Stimulated activated CD8-positive, alpha-beta memory T cell treated with anti-CD3 and anti-CD28 coated beads, Interleukin-2, amount 100 ng/mL, for 1 hour (primary cell): ENCODE measurements around the gene PCARE.

Experiments
- DNase-seq, 2 donors: peaks; one replicate each; pipeline ENCODE4 v3.0.0-alpha.2; 2020; ENCODE audit warnings: low read depth in 2 of 2

PCARE gene

DNA sequence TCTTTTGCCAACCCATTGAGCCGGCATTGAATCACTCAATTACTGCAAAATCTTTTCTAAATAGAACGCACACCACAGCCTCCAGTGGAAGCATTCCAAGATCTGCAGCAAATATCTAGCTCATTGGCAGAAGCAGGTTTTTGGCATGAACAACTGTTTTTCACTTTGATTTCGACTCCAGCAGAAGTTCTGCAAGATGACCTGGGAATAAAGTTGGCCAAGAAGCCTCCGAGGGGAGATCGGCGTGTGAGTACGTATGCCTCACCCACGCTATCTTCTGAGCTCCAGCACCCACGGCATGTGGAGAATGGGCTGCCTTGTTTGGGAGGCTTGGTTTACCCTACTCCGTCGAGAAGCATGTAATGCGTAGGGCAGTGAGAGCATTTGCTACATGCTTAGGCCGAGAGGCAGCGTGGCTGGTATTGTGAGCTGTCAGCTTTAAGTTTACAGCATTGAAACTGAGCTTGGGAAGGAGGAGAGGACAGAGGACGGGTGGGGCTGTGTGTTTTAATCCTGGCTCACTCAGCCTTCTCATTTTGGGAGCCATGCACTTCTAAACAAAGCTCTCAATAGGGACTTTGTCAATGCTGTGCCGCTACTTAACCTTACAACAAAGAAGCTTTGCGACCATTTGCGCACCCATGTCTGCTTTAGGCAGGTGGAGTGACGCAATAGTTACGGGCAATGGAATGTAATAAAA lies 10.5 kb downstream of the PCARE start:
- no peak for DNase-seq

DNA sequence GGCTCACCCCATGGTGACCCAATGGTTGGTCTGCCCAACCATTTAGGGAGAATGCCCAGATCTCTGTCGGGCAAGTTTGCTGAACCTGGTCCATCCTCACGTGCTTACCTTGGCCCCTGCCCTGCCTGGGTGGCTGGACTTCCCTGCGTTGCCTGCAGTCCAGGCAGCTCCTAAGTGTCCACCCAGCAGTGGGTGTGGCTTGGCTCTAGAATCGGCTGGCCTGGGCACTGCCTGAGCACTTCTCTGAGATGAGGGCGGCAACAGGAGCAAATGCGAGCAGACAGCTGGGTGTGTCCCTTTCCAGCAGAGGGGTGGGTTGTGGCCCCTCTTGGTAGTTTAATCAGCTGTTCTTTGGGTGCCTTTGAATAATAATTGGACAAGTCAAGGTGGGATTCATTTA lies 11.3 kb downstream of the PCARE start:
- no peak for DNase-seq

DNA sequence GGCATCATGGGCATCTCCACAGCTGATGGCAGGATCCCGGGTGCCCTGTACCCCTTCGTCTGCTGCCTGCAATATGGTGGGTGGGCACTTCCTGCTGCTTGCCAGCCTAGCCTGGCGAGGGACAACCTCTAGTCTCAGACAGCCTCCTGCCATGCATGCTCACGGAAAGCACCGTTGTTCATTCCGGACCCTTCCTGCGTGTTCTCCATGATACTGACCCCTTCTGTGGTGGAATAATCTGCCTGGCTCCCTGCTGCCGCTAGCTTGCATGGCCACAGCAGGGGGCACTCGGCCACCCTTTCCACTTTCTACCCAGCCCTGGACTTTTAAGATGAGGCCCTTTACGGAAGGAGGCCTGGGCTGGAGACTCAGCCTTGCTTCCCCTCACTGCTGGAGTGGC lies 12.0 kb downstream of the PCARE start:
- no peak for DNase-seq

DNA sequence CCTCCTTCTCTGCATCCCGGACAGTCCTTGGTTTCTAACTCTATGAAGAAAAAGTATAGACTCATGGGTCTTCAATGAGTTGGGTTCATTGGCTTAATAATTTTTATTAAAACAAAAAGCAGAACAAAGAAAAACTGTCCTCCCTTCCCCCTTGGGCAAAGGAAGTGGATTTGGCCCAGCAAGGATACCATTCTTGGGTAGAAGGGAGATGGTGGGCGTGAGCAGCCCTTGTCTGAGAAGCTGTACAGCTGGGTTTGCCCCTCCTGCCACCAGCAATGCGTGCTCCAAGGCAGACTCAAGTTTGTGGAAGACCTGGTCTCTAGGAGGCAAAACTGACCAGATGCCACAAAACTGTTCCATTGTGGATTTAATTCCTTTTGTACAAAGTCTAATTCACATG lies 12.7 kb downstream of the PCARE start:
- no peak for DNase-seq

DNA sequence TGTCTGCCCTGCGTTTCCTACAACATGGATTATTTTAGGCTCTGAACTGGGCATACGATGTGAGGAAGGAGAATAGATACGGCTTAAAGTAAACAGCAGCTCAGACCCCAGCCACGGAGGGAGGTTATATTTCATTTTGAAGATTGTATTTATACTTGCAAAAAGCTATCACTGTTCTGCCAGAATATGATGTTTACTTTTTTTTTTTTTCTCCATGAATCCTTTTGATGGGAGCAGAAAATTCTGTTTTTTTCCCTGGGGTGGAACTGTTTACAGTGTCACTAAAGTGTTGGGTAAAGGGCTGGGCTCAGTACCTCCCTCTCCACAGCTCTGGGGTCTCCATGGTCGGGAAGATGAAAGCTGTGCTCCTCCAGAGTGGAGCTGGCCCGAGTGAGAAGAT lies 13.1 kb downstream of the PCARE start:
- DNase-seq, result no peak

DNA sequence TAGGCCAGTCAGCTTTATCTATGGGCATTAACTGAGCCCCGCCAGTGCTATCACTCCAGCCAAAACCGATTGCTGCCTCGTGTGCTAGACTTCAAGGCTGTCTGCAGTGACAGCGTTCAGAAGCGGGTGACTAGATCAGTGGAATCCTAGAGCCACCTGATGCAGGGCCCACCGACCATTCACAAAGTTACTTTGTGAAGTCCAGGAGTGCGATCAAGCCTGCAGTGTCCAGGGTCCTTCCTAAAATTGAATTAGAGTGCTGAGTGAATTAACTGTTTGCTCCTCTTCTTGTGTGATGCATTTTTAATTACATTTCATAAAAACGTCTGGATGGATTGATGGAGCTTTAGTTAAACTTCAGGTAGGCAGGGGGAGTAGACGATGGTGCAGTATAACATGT lies 13.9 kb downstream of the PCARE start:
- no peak for DNase-seq

DNA sequence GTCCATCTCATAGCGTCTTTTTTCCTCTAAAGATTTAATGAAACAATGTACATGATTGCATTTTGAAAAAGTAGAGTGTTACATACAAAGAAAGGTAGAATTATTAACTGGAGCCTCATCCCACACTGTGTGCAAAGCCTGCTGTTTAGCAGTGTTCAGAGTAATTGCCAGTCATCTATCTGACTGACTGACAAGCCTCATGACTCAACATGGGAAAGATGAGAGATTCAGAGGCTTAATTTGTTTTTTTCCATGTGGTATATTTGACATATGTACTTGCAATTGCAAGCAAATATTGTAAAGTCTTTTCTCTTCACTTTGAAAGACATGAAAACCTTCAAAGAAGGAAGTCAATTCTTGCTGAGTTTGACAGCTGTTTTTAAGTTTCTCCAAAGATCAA lies 14.7 kb downstream of the PCARE start:
- no peak for DNase-seq

DNA sequence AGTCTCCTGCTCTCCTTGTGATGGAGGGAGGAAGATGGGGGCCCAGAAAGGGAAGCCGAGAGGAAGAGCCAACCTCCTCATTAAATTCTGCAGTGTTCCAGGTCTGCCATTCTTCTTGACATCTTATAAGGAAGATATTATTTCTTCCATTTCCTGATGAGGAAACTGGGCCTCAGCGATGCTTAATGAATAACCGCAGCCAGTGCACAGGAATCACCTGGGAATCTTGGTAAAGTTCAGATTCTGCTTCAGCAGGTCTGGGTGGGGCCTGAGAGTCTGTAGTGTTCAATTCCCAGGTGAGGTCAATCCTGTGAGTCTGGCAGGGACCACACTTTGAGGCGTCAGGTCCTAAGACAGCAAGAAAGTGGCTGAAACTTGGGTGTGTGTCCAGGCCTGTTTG lies 17.3 kb downstream of the PCARE start:
- DNase-seq, result no peak

DNA sequence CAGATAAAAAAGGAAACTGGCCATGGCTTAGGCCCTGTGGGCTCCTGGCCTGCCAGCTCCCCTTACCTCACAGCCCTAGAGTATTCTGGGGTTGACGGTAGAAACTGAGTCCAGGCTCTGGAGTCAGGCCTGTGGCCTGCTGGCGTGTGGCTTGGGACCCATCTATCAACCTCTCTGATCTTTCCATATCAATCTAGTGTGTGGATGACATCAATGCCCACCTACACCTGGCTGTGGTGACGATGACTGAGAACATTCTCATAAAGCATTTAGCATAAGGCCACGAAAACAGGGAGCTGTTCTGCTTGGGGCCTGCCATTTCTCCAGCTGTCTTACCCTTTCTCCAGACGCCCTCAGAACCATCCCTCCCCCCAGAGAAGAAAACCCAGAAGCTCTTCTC lies 17.9 kb downstream of the PCARE start:
- no peak for DNase-seq

DNA sequence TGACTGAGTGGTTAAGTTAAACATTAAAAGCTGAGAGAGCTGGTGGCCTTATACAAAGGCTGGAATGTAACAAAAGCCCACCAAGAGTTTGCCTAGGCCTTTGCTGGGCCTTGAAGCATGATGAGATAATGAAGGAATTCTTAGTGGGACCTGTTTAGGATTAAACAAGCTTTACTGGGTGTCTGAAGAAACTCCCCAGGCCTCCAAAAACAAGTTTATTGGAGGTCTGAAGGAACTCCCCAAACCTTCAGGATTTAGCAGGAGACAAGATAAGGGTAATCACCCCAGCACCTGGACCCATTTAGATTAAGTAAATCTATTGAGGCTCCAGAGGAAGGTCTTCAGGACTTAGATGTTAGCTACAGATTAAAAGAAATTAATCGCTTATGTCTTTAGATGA lies 18.7 kb downstream of the PCARE start:
- DNase-seq, result no peak

DNA sequence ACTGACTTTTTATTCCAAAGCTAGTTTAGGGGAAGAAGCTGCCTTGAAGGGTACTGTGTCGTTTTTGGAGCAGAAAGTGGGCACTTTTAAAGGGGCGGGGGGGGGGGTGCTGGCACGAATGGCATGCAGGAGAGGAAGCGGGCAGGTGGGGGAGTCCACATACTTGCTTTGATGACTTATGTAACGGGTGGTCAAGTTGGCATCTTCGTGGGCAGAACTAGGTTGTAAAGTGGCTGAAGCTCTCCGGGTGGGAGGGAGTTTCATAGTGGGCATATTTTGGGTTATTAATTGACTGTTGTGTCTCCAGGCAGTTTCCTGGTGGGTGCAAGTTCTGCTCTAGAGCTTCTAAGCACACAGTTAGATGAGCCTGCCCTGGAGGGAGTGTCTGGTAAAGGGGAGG lies 19.9 kb downstream of the PCARE start:
- DNase-seq, result no peak

DNA sequence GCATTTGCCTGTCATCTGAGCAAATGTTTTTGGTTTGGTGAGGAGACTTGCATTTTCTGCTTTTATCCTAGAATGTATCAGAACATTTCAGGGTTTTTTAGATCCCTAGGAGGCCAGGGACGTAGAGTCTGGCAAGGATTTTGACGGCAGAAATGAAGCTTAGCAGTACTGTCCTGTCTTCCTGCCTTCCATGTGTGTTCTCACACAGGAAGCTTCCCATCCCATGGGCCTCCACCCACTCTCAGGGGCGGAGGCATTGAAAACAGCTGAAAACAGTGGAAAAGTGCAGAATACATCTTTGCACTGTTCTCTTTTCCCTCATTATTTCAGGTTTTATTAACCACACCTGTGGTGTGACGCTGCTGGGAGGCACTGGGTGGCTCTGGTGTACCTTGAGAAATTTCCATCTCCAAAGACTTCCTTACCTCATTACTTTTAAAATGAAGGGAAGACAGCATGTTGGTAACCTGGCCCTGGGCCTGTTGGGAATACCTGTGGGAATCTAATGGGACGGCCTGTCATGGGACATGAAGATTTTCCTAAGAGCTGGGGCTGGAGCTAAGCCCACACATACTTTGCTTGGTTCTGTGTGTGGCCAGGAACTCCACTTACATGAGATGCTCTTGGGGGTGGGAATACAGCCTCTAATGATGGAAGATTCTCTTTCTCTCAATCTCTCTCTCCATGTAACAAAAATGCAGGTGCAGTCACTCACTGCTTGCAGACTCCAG lies 20.5 kb downstream of the PCARE start:
- DNase-seq, result no peak

DNA sequence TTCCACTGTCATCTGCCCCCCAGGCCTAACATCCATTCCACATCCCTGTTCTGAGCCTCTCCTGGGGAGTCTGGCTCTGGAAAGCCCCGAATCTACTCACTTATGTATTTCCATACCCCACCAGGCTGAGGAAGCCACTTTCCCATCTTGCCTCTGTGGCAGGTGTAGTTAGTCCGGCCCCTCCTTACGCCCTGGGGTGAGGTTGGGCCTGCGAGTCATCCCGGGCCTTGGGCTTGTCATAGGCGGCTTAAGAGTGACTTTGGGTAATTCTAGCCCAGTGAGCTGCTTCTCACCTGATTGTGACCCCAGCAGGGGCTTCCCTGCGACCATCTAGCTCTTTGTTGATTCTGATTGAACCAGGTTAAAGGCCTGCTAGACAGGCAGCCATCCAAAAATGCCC lies 21.1 kb downstream of the PCARE start:
- DNase-seq, result no peak

DNA sequence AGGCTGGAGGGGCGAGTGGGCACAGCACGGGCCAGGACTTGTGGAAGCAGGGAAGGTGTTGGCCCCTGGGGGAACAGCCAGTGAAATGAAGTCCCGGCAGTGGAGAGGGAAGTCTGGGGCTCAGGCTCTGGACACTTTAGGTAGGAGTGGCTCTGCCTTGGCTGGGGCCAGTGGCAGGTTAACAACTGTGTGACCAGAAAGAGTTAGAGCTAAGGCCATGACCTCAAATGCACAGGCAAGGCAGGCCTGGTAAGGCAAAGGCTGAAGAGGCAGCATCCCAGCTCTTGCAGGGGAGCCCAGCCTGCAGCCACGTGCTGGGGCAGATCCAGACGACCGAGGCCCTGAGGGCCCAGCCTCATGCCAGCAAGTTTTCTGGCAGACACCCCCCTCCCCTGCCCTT lies 21.5 kb downstream of the PCARE start:
- no peak for DNase-seq

DNA sequence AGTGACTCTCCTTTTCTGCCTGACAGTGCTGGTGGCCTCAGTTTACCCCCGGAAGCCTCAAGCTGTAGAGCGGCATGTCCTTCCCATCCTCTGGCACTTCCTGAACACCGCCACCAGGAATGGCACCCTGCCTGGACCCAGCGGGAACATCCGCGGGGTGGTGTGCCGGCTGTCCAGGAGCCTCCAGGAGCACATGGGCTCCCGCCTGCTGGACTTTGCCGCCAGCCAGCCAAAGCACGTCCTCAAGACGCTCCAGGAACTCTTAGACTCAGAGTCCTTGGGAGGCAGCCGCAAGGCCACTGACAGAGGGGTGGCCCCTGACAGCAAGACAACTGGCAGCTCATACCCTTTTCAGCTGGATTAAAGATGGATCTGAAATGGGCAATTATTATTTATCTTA lies 22.6 kb downstream of the PCARE start:
- DNase-seq, result no peak

DNA sequence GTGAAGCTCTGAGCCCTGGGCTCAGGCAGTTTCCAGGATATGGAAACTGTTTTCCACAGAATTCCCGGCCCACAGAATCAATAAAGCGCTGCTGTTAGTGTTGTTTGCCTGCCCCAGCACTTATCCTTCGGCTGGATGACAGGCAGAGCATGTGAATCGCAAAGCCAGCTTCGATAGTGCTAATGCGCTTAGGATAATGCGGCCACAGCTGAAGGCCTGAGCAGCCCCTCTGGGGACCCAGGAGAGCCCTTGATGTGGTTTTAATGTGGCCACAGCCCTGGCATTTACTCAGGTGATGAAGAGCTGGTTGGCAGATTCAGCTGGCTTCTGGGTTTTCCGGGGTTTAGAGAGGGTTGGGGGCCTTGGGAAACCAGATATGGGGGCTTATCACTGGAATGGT lies 23.7 kb downstream of the PCARE start:
- DNase-seq, result no peak

DNA sequence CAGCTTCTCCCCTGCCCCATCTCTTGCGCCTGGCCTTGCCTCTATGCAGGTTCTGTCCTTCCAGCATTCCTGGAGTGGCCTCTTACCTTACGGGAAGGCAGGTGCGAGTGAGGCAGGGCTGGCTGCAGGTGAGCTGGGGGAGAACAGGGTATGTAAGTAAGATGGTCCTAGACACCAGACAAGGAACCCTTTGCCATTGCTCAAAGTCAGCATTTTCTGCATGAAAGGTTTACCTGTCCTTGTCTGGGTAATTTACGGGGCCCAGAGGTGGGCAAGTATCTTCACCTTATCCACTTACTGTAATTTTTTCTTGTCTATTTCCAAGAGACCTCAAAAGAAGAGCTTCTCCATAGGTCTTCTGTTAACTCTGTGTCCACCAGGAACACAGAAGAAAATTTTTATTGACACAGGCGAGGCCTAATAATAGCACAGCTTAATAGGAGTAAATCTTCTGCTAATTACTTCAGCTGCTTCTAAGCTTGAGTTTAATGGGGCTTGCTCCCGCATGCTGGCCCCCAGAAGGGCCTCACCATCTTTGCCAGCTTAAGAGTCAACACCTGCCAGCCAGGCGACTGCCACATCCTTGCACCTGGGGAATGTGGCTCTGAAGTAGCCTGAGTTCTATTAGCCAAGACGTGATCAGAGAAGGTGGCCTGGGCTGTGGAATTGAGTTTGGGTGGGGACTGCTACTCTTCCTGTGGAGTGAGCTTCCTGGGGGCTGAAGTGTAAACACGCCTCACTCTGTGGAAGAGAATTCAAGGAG lies 27.1 kb downstream of the PCARE start:
- DNase-seq, result no peak

DNA sequence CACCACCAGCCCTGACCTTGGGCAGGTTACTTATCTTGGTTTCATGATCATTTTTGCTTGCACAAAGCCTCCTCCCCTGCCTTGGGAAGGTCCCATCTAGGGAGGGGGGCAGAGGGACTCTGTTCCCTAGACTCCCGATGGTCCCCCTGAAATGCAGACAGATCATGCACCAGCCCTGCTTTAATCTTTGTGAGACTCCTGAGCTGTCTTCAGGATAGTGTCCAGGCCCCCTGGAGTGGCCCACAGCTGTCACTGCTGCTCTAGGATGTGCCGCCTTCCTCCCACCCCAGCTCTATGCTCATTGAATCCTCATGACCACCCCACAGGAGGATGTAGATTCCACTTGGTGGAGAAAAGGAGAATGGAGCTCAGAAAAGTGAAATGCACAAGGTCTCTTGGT lies 28.0 kb downstream of the PCARE start:
- no peak for DNase-seq

DNA sequence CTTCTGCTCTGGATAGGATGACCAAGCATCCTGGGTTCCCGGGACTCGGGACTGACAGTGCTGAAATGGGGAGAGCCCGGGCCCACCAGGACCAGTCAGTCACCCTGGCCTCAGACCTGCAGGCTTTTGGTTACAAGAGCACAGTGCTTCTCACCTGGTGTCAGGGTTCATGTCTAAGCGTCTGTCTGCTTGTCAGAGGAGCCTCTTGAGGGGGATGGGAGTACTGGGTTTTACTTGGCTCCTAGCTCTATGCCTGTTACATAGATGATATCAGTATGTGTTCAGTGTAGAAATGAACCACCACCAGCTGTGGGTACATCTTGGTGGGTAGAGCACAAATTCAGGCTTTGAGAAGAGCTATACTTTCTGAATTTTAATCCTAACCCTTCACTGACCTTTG lies 29.9 kb downstream of the PCARE start:
- DNase-seq, result no peak

DNA sequence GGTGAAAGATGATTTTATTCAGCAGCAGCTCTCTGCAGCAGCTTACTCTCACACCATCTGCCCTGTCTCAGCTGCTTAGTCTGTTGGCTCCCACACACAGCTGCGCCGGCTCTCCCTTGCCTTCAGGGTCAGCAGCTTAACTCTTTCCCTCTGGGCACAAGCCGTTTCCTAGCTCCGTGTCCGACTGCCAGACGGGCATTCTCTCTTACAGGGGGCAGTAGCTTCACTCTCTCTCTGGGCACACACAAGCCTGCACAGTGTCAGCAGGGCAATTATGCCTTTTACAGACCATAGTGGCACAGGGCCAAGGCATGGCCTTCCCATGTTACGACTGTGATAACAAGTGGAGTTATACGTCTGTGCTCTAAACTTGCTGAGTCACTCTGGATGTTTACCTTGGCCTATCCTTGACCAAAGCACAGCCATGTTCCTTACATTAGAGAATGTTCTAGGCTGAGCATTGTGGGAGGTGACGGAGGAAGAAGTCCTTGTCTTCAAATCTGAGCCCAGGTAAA lies 31.7 kb downstream of the PCARE start:
- DNase-seq, result no peak

DNA sequence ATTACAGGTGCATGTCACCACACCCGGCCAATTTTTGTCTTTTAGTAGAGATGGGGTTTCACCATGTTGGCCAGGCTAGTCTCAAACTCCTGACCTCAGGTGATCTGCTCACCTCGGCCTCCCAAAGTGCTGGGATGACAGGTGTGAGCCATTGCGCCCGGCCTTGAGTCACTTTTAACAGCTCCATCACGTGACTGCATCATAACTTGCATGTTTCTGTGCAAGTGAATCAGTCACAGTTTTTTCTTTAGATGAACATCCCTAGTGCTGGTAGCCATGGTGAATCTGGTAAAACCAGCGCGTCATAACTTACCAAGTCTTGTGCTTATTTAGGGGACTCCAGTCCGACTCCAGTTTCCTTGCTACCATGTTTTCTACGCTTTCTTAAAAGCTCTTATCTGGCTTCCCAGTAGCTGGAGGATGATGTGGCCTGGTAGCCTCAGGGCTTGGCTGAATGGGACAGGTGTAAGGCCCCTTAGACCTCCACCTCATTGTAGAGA lies 33.1 kb downstream of the PCARE start:
- no peak for DNase-seq

DNA sequence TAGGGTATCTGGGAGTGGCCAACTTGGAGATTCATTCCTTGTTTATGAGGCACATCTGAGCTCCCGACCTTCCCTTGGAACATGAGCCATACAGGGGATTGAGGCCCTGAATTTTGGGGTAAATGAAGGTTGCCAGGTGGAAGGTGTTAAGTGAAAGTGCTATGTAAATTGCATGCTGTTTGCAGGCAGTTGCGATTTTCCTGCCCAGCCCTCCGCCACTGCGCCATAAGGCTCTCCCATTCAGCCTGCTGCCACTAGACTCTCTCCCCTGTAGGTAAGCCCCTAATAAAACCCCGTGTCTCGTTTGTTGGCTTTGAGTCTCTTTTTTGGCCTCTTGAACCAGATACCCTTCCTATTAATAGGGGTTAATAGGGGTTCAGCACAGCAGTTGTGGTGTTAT lies 33.8 kb downstream of the PCARE start:
- DNase-seq, result no peak
